Skin epidermis (tissue), 12 donors: ENCODE data around the gene MED26.
"Not testable (repeated sequence)": the region's sequence is repeated elsewhere in the genome, so short reads cannot be mapped to it uniquely, and the experiment has no call there.

ENCODE experiments used
- H3K27ac ChIP-seq, 21 experiments: fragments of 200-600 bp; sonication (generic) in 11 of 21; one replicate each; pipeline ENCODE4 v1.5.0; 2020; ENCODE audit warnings: mild to moderate bottlenecking in 3 of 21, inconsistent platforms in 2 of 21, moderate library complexity in 2 of 21
- H3K4me3 ChIP-seq, 7 experiments: fragments of 200-600 bp; sonication (generic) in 2 of 7; one replicate each; pipeline ENCODE4 v1.5.0; 2020; ENCODE audit warnings: inconsistent platforms in 2 of 7, mild to moderate bottlenecking in 2 of 7, moderate library complexity in 1 of 7

MED26 gene

GRCh38 chr19:16628183-16628983, at the start of gene MED26:
TSS of gene MED26 (minus strand) at chr19:16628204. CDS start at chr19:16627943, 261 bp downstream.
- H3K4me3 ChIP-seq: peak within 1 kb of the TSS; percentile 70 to 99 (median 93)
- peak within 1 kb of the TSS; percentile 83 to 99 (median 96) for H3K27ac ChIP-seq

- H3K27ac ChIP-seq: no peak overlapping the region
Measured at GRCh38 chr19:16677055-16677454, 49.1 kb upstream of the MED26 start.

GRCh38 chr19:16676101-16676798, 48.2 kb upstream of the MED26 start:
- H3K27ac ChIP-seq: no peak overlapping the region
- H3K4me3 ChIP-seq: no peak overlapping the region

More at GRCh38 chr19:16677055-16677454, 49.1 kb upstream of the MED26 start:
- no peak overlapping the region for H3K4me3 ChIP-seq

- not testable (repeated sequence) for H3K27ac ChIP-seq, H3K4me3 ChIP-seq
Measured at GRCh38 chr19:16673839-16674238, 45.8 kb upstream of the MED26 start.

GRCh38 chr19:16673231-16673630, 45.2 kb upstream of the MED26 start:
- Histone ChIP-seq H3K4me3 (no peak overlapping the region), H3K27ac (no peak overlapping the region)

- no peak overlapping the region for H3K4me3 ChIP-seq
Measured at GRCh38 chr19:16671652-16672274, 43.8 kb upstream of the MED26 start.

GRCh38 chr19:16670291-16670690, 42.3 kb upstream of the MED26 start:
- Histone ChIP-seq H3K27ac (no peak overlapping the region), H3K4me3 (no peak overlapping the region)

More at GRCh38 chr19:16671652-16672274, 43.8 kb upstream of the MED26 start:
- no peak overlapping the region for H3K27ac ChIP-seq

- H3K27ac ChIP-seq, H3K4me3 ChIP-seq: not testable (repeated sequence)
Measured at GRCh38 chr19:16668702-16669101, 40.7 kb upstream of the MED26 start.

GRCh38 chr19:16668176-16668575, 40.2 kb upstream of the MED26 start:
- no peak overlapping the region for H3K4me3 ChIP-seq
- H3K27ac ChIP-seq: no peak overlapping the region

- peak overlapping the region in 7 of 21 experiments; percentile 27 to 95 (median 79) for H3K27ac ChIP-seq
- peak overlapping the region; percentile 52 to 85 (median 64) for H3K4me3 ChIP-seq
Measured at GRCh38 chr19:16661480-16662034, 33.6 kb upstream of the MED26 start.

GRCh38 chr19:16660763-16661479, 32.9 kb upstream of the MED26 start, which contains the start of gene TMEM38A:
TSS of gene TMEM38A (plus strand) at chr19:16661139. CDS start at chr19:16661218, 79 bp downstream.
- peak within 1 kb of the TSS; percentile 52 to 85 (median 64) for H3K4me3 ChIP-seq
- peak within 1 kb of the TSS; percentile 31 to 95 (median 89) for H3K27ac ChIP-seq

GRCh38 chr19:16659832-16660708, 32.1 kb upstream of the MED26 start, which contains the start of gene SMIM7:
TSS of gene SMIM7 (minus strand) at chr19:16660144. CDS start at chr19:16660110, 34 bp downstream.
- H3K27ac ChIP-seq: peak within 1 kb of the TSS; percentile 31 to 95 (median 89)
- peak within 1 kb of the TSS; percentile 52 to 85 (median 64) for H3K4me3 ChIP-seq

GRCh38 chr19:16659464-16659831, 31.4 kb upstream of the MED26 start:
- H3K27ac ChIP-seq: peak overlapping the region in 20 of 21 experiments; percentile 77 to 95 (median 89)

GRCh38 chr19:16657384-16657783, 29.4 kb upstream of the MED26 start:
- Histone ChIP-seq H3K4me3 (no peak overlapping the region), H3K27ac (no peak overlapping the region)

More at GRCh38 chr19:16659464-16659831, 31.4 kb upstream of the MED26 start:
- peak overlapping the region; percentile 52 to 85 (median 64) for H3K4me3 ChIP-seq

- H3K27ac ChIP-seq: no peak overlapping the region
- no peak overlapping the region for H3K4me3 ChIP-seq
Measured at GRCh38 chr19:16655727-16656126, 27.7 kb upstream of the MED26 start.

GRCh38 chr19:16654627-16655026, 26.6 kb upstream of the MED26 start:
- Histone ChIP-seq H3K27ac (no peak overlapping the region), H3K4me3 (no peak overlapping the region)

- H3K4me3 ChIP-seq: no peak overlapping the region
- H3K27ac ChIP-seq: no peak overlapping the region
Measured at GRCh38 chr19:16654140-16654539, 26.1 kb upstream of the MED26 start.

GRCh38 chr19:16652854-16653253, 24.9 kb upstream of the MED26 start:
- Histone ChIP-seq H3K27ac (no peak overlapping the region), H3K4me3 (no peak overlapping the region)
